Measurements from ENCODE around the gene HMGN1. TPM values are rescaled to one million over a fixed set of nuclear protein-coding genes. Genes with fewer than 3 reads are reported as not detected.

Gene HMGN1
- total RNA-seq, 1 experiment from 2014 or later = 391 TPM

DNA sequence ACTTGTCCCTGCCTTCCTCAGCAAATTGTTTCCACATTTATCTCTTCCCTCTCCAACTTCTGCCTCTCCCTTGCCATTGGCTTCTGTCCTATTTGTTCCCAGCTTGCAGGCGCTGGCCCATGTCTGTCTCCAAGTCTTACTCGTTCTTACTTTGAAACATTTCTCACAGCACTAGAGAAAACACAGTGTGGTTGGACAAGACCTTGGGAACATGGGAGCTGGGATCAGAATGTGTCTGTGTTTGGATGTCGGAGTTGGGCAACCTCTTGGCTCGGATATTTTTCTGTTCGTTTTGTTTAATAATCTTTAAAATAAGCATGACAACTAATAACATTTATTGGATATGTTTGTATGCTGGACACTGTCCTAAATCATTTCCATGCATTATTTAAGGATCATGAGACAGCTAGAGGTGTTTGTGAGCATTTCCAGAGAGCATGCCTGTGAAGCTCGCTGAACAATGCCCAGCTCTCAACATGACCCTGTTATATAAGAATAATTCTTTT, 29.6 kb downstream of the HMGN1 start:
- no peak for TF ChIP-seq CTCF (IDR thresholded peaks at IDR 0.05; ENCODE audit: insufficient read depth in 1 of 2, low read depth in 1 of 2, low read length in 1 of 2, severe bottlenecking in 1 of 2, unreplicated experiment in 1 of 2)
- Mint-ChIP-seq H3K4me1 (ENCODE audit: low read depth, unreplicated experiment) (peaks cover 45% of the 10 kb centered on the region), H3K27me3 (ENCODE audit: insufficient read depth, unreplicated experiment) (no peaks in the 10 kb centered on the region), H3K4me3 (ENCODE audit: unreplicated experiment) (no peak overlapping the region), H3K36me3 (ENCODE audit: insufficient read depth, unreplicated experiment) (peaks cover 9% of the 10 kb centered on the region), H3K27ac (ENCODE audit: unreplicated experiment) (no peak overlapping the region), H3K9me3 (ENCODE audit: unreplicated experiment) (no peaks in the 10 kb centered on the region)
- H3K9me3 ChIP-seq = no peaks in the 10 kb centered on the region
- no peak overlapping the region for H3K4me3 ChIP-seq (ENCODE audit: low read depth, low read length)
- no peaks in the 10 kb centered on the region for H3K36me3 ChIP-seq (ENCODE audit: control insufficient read depth, insufficient read depth, low read length)
- no TSS peak for BruUV-seq (replicated peaks)
- H3K27me3 ChIP-seq (replicated peaks; ENCODE audit: control insufficient read depth, insufficient read depth, low read length) = no peaks in the 10 kb centered on the region
- POLR2A ChIA-PET = no interaction called here
- H3K4me1 ChIP-seq = peaks cover 38% of the 10 kb centered on the region
- no peak for DNase-seq
- CTCF ChIA-PET = no interaction called here
- intact Hi-C loops (cut with micrococcal nuclease; ENCODE audit: unreplicated experiment) = loop anchor here (10.0 kb wide), 1 partner anchor 125 kb away; the partner anchor contains the start of gene LCA5L

DNA sequence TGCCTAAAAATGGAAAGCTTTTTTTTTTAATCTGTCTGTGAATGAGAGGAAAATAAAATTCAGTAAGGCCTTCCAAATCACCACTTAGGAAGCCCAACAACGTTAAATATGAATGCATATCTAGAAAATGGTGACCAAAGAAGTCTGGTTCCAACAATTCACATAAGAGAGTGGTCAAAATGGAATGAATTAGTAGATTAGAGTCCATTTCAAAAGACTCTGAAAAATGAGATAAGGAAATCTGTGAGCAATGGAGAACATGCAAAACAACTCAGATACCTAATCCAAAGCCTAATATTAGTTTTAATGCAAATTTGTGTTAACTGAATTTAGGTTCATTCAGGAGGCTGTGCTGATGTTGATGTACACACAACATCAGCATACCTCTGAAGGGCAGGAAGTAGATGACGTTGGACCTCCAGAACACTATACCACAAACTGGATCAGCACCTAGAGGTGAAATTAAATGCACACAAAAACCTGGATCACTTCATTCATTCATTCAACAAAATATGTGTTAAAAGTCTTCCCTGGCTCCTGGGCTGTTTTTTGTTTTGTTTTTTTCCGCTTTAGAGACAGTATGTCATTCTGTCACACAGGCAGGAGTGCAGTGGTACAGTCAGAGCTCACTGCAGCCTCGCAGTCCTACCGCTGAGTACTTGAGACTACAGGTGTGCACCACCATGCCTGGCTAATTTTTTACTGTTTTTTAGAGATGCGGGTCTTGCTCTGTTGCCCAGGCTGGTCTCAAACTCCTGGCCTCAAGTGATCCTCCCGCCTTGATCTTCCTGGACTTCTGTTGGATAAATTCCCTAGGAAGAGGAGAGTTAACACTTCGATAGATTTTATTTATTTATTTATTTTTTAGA, 30.6 kb downstream of the HMGN1 start:
- no peaks in the 10 kb centered on the region for H3K9me3 Mint-ChIP-seq (ENCODE audit: unreplicated experiment)
- H3K4me3 ChIP-seq (ENCODE audit: low read depth, low read length) = no peak overlapping the region
- no peaks in the 10 kb centered on the region for H3K27me3 Mint-ChIP-seq (ENCODE audit: insufficient read depth, unreplicated experiment)
- ChIA-PET CTCF (no interaction called here), POLR2A (no interaction called here)
- no peaks in the 10 kb centered on the region for H3K9me3 ChIP-seq
- no peaks in the 10 kb centered on the region for H3K36me3 ChIP-seq (ENCODE audit: control insufficient read depth, insufficient read depth, low read length)
- no peak overlapping the region for H3K4me3 Mint-ChIP-seq (ENCODE audit: unreplicated experiment)
- peaks cover 19% of the 10 kb centered on the region for H3K36me3 Mint-ChIP-seq (ENCODE audit: insufficient read depth, unreplicated experiment)
- TF ChIP-seq CTCF (IDR thresholded peaks at IDR 0.05; ENCODE audit: insufficient read depth in 1 of 2, low read depth in 1 of 2, low read length in 1 of 2, severe bottlenecking in 1 of 2, unreplicated experiment in 1 of 2) = no peak
- H3K4me1 Mint-ChIP-seq (ENCODE audit: low read depth, unreplicated experiment) = peaks cover 46% of the 10 kb centered on the region
- BruUV-seq (replicated peaks) = no TSS peak
- intact Hi-C loops (cut with micrococcal nuclease; ENCODE audit: unreplicated experiment) = loop anchor here (10.0 kb wide), 1 partner anchor 126 kb away; the partner anchor contains the start of gene LCA5L
- DNase-seq = no peak
- H3K27ac Mint-ChIP-seq (ENCODE audit: unreplicated experiment) = no peak overlapping the region
- peaks cover 38% of the 10 kb centered on the region for H3K4me1 ChIP-seq
- H3K27me3 ChIP-seq (replicated peaks; ENCODE audit: control insufficient read depth, insufficient read depth, low read length) = no peaks in the 10 kb centered on the region

DNA sequence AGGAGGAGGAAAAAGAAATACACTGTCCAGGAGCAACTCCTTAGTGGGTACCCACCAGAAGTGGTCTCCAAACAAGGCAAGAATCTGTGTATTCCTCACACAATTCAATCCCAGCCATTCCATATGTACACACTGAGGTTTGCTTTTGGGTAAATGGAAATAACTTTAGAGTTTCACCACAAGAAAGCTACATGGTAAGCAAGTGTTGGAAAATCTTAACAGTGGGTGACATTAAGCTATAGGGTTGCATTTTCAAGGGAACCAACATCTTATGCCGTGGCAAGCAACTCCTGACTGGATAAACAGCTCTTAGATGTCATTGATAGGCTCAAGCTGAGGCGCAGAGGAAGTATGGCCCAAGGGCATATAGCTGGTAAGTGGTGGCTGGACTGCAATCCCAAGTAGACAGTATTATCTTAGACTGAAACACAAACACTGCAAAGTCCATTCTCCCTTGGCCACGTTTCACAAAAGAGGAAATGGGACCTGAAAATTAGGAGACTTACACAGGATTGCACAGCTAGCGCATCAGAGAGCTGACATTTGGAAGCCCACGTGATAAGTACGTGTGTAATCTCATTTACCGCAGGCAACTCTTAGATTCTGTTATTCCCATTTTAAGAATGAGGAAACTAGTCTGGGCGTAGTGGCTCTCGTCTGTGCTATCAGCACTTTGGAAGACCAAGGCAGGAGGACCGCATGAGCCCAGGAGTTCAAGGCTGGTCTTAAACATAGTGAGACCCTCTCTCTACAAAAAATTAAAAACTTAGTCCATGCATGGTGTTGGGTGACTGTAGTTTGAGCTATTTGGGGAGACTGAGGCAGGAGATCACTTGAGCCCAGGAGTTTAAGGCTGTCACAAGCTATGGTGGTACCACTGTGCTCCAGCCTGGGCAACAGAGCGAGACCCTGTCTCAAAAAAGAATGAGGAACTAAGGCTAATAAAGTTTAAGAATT, 31.5 kb downstream of the HMGN1 start:
- BruUV-seq (replicated peaks) = no TSS peak
- H3K27ac Mint-ChIP-seq (ENCODE audit: unreplicated experiment) = peak overlapping the region; percentile 59
- H3K4me1 Mint-ChIP-seq (ENCODE audit: low read depth, unreplicated experiment) = peaks cover 40% of the 10 kb centered on the region
- no peak overlapping the region for H3K4me3 Mint-ChIP-seq (ENCODE audit: unreplicated experiment)
- TF ChIP-seq CTCF (IDR thresholded peaks at IDR 0.05; ENCODE audit: insufficient read depth in 1 of 2, low read depth in 1 of 2, low read length in 1 of 2, severe bottlenecking in 1 of 2, unreplicated experiment in 1 of 2) = no peak
- Histone ChIP-seq H3K36me3 (ENCODE audit: control insufficient read depth, insufficient read depth, low read length) (no peaks in the 10 kb centered on the region), H3K9me3 (no peaks in the 10 kb centered on the region), H3K4me3 (ENCODE audit: low read depth, low read length) (no peak overlapping the region), H3K4me1 (peaks cover 34% of the 10 kb centered on the region), H3K27me3 (replicated peaks; ENCODE audit: control insufficient read depth, insufficient read depth, low read length) (no peaks in the 10 kb centered on the region)
- ChIA-PET CTCF (no interaction called here), POLR2A (interaction anchor here (0.9 to 1.0 kb wide), 2 partner anchors 70 to 81 kb away, joined by 3 read pairs; no protein-coding TSS in a partner anchor)
- peak; percentile 70 to 74 for DNase-seq
- no peaks in the 10 kb centered on the region for H3K27me3 Mint-ChIP-seq (ENCODE audit: insufficient read depth, unreplicated experiment)
- H3K36me3 Mint-ChIP-seq (ENCODE audit: insufficient read depth, unreplicated experiment) = peaks cover 22% of the 10 kb centered on the region
- H3K9me3 Mint-ChIP-seq (ENCODE audit: unreplicated experiment) = no peaks in the 10 kb centered on the region
- intact Hi-C loops (cut with micrococcal nuclease; ENCODE audit: unreplicated experiment) = loop anchor here (2.0 to 10.0 kb wide), 2 partner anchors 13 to 127 kb away; partner anchors contain the start of gene LCA5L

Measured in Caco-2 (cell line).